HCT116 (cell line): Measurements from ENCODE around the gene MRPS34. TPM values are rescaled to one million over a fixed set of nuclear protein-coding genes. Genes with fewer than 3 reads are reported as not detected.

Experiments used
- ATAC-seq: fragments of 200-7000 bp; cut with Tn5 transposase; 2 replicates; pipeline ENCODE4 v1.9.1; 2020; ENCODE audit warnings: mild to moderate bottlenecking, moderate library complexity
- BruUV-seq: library from RNA; stranded (reverse); fragments of 400-500 nt; replicated peaks from 2 replicates; lab custom pipeline; 2021; lab: Mats Ljungman, UMichigan
- CTCF ChIA-PET: fragments of 300-600 bp; sonication (Branson Sonifier 250); formaldehyde crosslinking; loops from one replicate; lab custom pipeline; 2021; ENCODE audit warnings: antibody characterized with exemption; lab: Charles Lee
- POLR2A ChIA-PET: fragments of 300-600, 350-600 bp; sonication (Branson Sonifier 250); formaldehyde crosslinking; loops from one replicate; lab custom pipeline; 2021; ENCODE audit warnings: antibody characterized with exemption; lab: Charles Lee
- RAD21 ChIA-PET, 2 experiments: fragments of 300-600 bp; sonication (Branson Sonifier 250); formaldehyde crosslinking; loops; one replicate each; lab custom pipeline; 2023; ENCODE audit warnings: low total read pairs in 2 of 2; ENCODE audit not compliant: uncharacterized antibody in 2 of 2, unreplicated experiment in 2 of 2, low non-redundant PET in 1 of 2; lab: Charles Lee
- DNase-seq: peaks from one replicate; pipeline ENCODE4 v3.0.0-alpha.2; 2010; ENCODE audit warnings: low read depth, low spot score
- H2AFZ ChIP-seq: fragments of 200-600 bp; shearing (Covaris generic), sonication (generic); 2 replicates; pipeline ENCODE4 v1.6.1; 2017; ENCODE audit warnings: low read depth, mixed run types, mixed read lengths, antibody characterized with exemption, low read length; ENCODE audit not compliant: poor library complexity, severe bottlenecking
- H3K27ac ChIP-seq: 2 replicates; pipeline ENCODE4 v1.5.1; 2012; ENCODE audit warnings: low read depth, low read length
- H3K27me3 ChIP-seq: fragments of 200-600 bp; sonication (generic); 2 replicates; pipeline ENCODE4 v1.6.1; 2016; ENCODE audit warnings: mixed run types, low read length, mixed read lengths; ENCODE audit not compliant: insufficient read depth
- H3K36me3 ChIP-seq, 2 experiments: fragments of 200-500 bp in 1 of 2; fragments of 200-600 bp in 1 of 2; sonication (Bioruptor generic) in 1 of 2; sonication (generic) in 1 of 2; 2 replicates each; pipeline versions ENCODE4 v1.5.1 to v1.6.1; 2014 to 2016; ENCODE audit warnings: low read length in 2 of 2, inconsistent platforms in 1 of 2, mixed read lengths in 1 of 2, mixed run types in 1 of 2; ENCODE audit not compliant: insufficient read depth in 2 of 2, control insufficient read depth in 1 of 2
- H3K4me1 ChIP-seq, 2 experiments: fragments of 200-600 bp in 1 of 2; sonication (generic) in 1 of 2; 2 replicates each; pipeline versions ENCODE4 v1.5.1 to v1.6.1; 2012 to 2017; ENCODE audit warnings: low read length in 2 of 2, inconsistent platforms in 1 of 2, mild to moderate bottlenecking in 1 of 2, mixed read lengths in 1 of 2, mixed run types in 1 of 2, moderate library complexity in 1 of 2; ENCODE audit not compliant: insufficient read depth in 2 of 2, control insufficient read depth in 1 of 2
- H3K4me2 ChIP-seq: fragments of 200-600 bp; sonication (generic); 2 replicates; pipeline ENCODE4 v1.6.1; 2017; ENCODE audit warnings: mixed run types, low read length, mixed read lengths
- H3K4me3 ChIP-seq, 2 experiments: fragments of 200-600 bp in 1 of 2; sonication (generic) in 1 of 2; replicated peaks in 1 of 2; 2 replicates each; pipeline ENCODE4 v1.5.1; 2011 to 2016; ENCODE audit warnings: low read length in 2 of 2, control low read depth in 1 of 2, low read depth in 1 of 2, mild to moderate bottlenecking in 1 of 2, mixed read lengths in 1 of 2, mixed run types in 1 of 2
- H3K79me2 ChIP-seq: fragments of 200-600 bp; sonication (generic); 2 replicates; pipeline ENCODE4 v1.6.1; 2017; ENCODE audit warnings: mild to moderate bottlenecking, mixed run types, low read length, moderate library complexity, mixed read lengths; ENCODE audit not compliant: insufficient read depth
- H3K9ac ChIP-seq: fragments of 200-600 bp; sonication (generic); 2 replicates; pipeline ENCODE4 v1.6.1; 2016; ENCODE audit warnings: low read length, mixed read lengths
- H3K9me2 ChIP-seq: fragments of 200-600 bp; sonication (generic), shearing (Covaris generic); 2 replicates; pipeline ENCODE4 v1.6.1; 2017; ENCODE audit warnings: mixed run types, mild to moderate bottlenecking, moderate library complexity; ENCODE audit not compliant: insufficient read depth
- H3K9me3 ChIP-seq, 2 experiments: fragments of 200-500 bp in 1 of 2; fragments of 200-600 bp in 1 of 2; sonication (Bioruptor generic) in 1 of 2; sonication (generic) in 1 of 2; 2 replicates each; pipeline ENCODE4 v1.6.1; 2014 to 2017; ENCODE audit warnings: low read length in 2 of 2, mixed read lengths in 2 of 2, inconsistent platforms in 1 of 2, low read depth in 1 of 2, mild to moderate bottlenecking in 1 of 2, mixed run types in 1 of 2, moderate library complexity in 1 of 2; ENCODE audit not compliant: control insufficient read depth in 1 of 2, insufficient read depth in 1 of 2
- H4K20me1 ChIP-seq: fragments of 200-600 bp; sonication (generic), shearing (Covaris generic); 2 replicates; pipeline ENCODE4 v1.6.1; 2017; ENCODE audit warnings: mixed run types, mild to moderate bottlenecking, moderate library complexity; ENCODE audit not compliant: insufficient read depth
- ATF3 ChIP-seq: IDR thresholded peaks from 2 replicates; pipeline ENCODE4 v1.6.1; 2012
- CBX3 ChIP-seq: IDR thresholded peaks from 2 replicates; pipeline ENCODE4 v1.6.1; 2012; ENCODE audit warnings: low read depth
- CEBPB ChIP-seq: IDR thresholded peaks from 2 replicates; pipeline ENCODE4 v1.6.1; 2012; ENCODE audit warnings: low read depth
- EGR1 ChIP-seq: IDR thresholded peaks from 2 replicates; pipeline ENCODE4 v1.6.1; 2012; ENCODE audit warnings: low read depth
- ELF1 ChIP-seq: IDR thresholded peaks from 2 replicates; pipeline ENCODE4 v1.6.1; 2012; ENCODE audit warnings: low read depth, borderline replicate concordance
- EZH2phosphoT487 ChIP-seq: fragments of 200-600 bp; IDR thresholded peaks from 2 replicates; pipeline ENCODE4 v1.6.1; 2018; ENCODE audit warnings: antibody characterized with exemption, borderline replicate concordance
- FOSL1 ChIP-seq: IDR thresholded peaks from 2 replicates; pipeline ENCODE4 v1.6.1; 2012; ENCODE audit warnings: low read depth
- JUND ChIP-seq: IDR thresholded peaks from 2 replicates; pipeline ENCODE4 v1.6.1; 2012
- POLR2AphosphoS5 ChIP-seq: IDR thresholded peaks from 2 replicates; pipeline ENCODE4 v1.6.1; 2011; ENCODE audit warnings: mild to moderate bottlenecking, low read depth, low read length, moderate library complexity
- RAD21 ChIP-seq: IDR thresholded peaks from 2 replicates; pipeline ENCODE4 v1.6.1; 2012; ENCODE audit warnings: low read depth, mild to moderate bottlenecking
- REST ChIP-seq: IDR thresholded peaks from 2 replicates; pipeline ENCODE4 v1.6.1; 2012; ENCODE audit warnings: low read depth
- SP1 ChIP-seq: IDR thresholded peaks from 2 replicates; pipeline ENCODE4 v1.6.1; 2012; ENCODE audit warnings: low read depth
- SRF ChIP-seq: IDR thresholded peaks from 2 replicates; pipeline ENCODE4 v1.6.1; 2012; ENCODE audit warnings: low read depth
- TCF7L2 ChIP-seq: IDR thresholded peaks from 2 replicates; pipeline ENCODE4 v1.7.0; 2011; ENCODE audit warnings: borderline replicate concordance, inconsistent platforms; ENCODE audit not compliant: insufficient read depth, insufficient read length; ENCODE audit errors: extremely low read depth
- YY1 ChIP-seq: IDR thresholded peaks from 2 replicates; pipeline ENCODE4 v1.6.1; 2011; ENCODE audit warnings: low read length, low read depth, moderate library complexity, mild to moderate bottlenecking; ENCODE audit not compliant: insufficient replicate concordance; ENCODE audit errors: extremely low read depth
- ZBTB33 ChIP-seq: IDR thresholded peaks from 2 replicates; pipeline ENCODE4 v1.6.1; 2011; ENCODE audit warnings: mild to moderate bottlenecking, low read length, moderate library complexity; ENCODE audit not compliant: insufficient replicate concordance; ENCODE audit errors: extremely low read depth
- ZFX ChIP-seq: fragments of 450-650 bp; IDR thresholded peaks from 2 replicates; pipeline ENCODE4 v1.6.1; 2017
- ZNF274 ChIP-seq: fragments of 200-500 bp; sonication (Bioruptor generic); IDR thresholded peaks from 2 replicates; pipeline ENCODE4 v1.6.1; 2014; ENCODE audit warnings: mild to moderate bottlenecking, low read depth, low read length, inconsistent platforms
- intact Hi-C: fragments of 100-400 bp; cut with micrococcal nuclease; formaldehyde crosslinking; loops from 2 replicates; pipeline ENCODE4 v1.10.0; 2022
- total RNA-seq: library from RNA; stranded (reverse); gene quantifications from one replicate; pipeline ENCODE4 v1.2.1, GENCODE V29; 2021; ENCODE audit not compliant: unreplicated experiment
- TF ChIP-seq, protein P1 (sequence below): IDR thresholded peaks from 2 replicates; pipeline ENCODE4 v1.6.1; 2012

Gene MRPS34
- total RNA-seq, 1 experiment from 2014 or later = 200 TPM

- no peak for DNase-seq
- no peak for TF ChIP-seq POLR2AphosphoS5
- no peak for TF ChIP-seq ZNF274
- no peak for TF ChIP-seq FOSL1
- no peak for TF ChIP-seq ZBTB33
- no peak for TF ChIP-seq EZH2phosphoT487
- no peak for TF ChIP-seq RAD21
- no peak for TF ChIP-seq YY1
- TF ChIP-seq TCF7L2 = no peak
- no peak for TF ChIP-seq SRF
- TF ChIP-seq SP1 = no peak
- no peak for TF ChIP-seq REST
- no peak for TF ChIP-seq CBX3
- TF ChIP-seq CEBPB = no peak
- no peak for TF ChIP-seq EGR1
- no peak for TF ChIP-seq ATF3
- no peak for TF ChIP-seq JUND
- TF ChIP-seq, protein P1, sequence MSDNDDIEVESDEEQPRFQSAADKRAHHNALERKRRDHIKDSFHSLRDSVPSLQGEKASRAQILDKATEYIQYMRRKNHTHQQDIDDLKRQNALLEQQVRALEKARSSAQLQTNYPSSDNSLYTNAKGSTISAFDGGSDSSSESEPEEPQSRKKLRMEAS = no peak
- no peak for TF ChIP-seq ELF1
- no peak for TF ChIP-seq ZFX
- H3K9me3 ChIP-seq = no peaks in the 10 kb centered on the region
- H3K27ac ChIP-seq = no peak overlapping the region
- H3K4me2 ChIP-seq = no peak overlapping the region
- peaks cover 10% of the 10 kb centered on the region; the same call in 1 of the 2 replicates for H3K79me2 ChIP-seq
- H3K4me1 ChIP-seq = peaks cover 16 to 31% of the 10 kb centered on the region in 2 experiments
- no TSS peak for BruUV-seq
- ChIA-PET POLR2A (interaction anchor here (1.1 kb wide), 1 partner anchor 42 kb away, joined by 3 read pairs; no protein-coding TSS in a partner anchor), CTCF (no interaction called here), RAD21 (no interaction called here)
- ATAC-seq = no peak
- H3K9me2 ChIP-seq = no peaks in the 10 kb centered on the region
- H3K4me3 ChIP-seq = no peak overlapping the region
- intact Hi-C loops = no loop called here
- H3K9ac ChIP-seq = no peak overlapping the region
- no peak overlapping the region for H2AFZ ChIP-seq
- H4K20me1 ChIP-seq = peaks cover 5% of the 10 kb centered on the region; the same call in 1 of the 2 replicates
- H3K36me3 ChIP-seq = peaks cover 5 to 13% of the 10 kb centered on the region in 2 experiments; a peak in 2 of 4 replicates
- no peaks in the 10 kb centered on the region for H3K27me3 ChIP-seq
These were observed 7.1 kb downstream of the MRPS34 start for GRCh38 chr16:1765826-1766225.
